Endothelial cell of umbilical vein (primary cell): ENCODE data around the gene TMEM213. TPM values are rescaled to one million over a fixed set of nuclear protein-coding genes. Genes with fewer than 3 reads are reported as not detected.

ENCODE experiments used
- Bru-seq: library from RNA; stranded (reverse); fragments of 400-500 nt; gene quantifications from one replicate; lab custom pipeline; 2021; lab: Mats Ljungman, UMichigan
- BruChase-seq, 2 experiments: library from RNA; stranded (reverse); fragments of 400-500 nt; gene quantifications; one replicate each; lab custom pipeline; 2021; lab: Mats Ljungman, UMichigan
- BruUV-seq: library from RNA; stranded (reverse); fragments of 400-500 nt; replicated peaks from 2 replicates; lab custom pipeline; 2021; lab: Mats Ljungman, UMichigan
- CTCF ChIA-PET: fragments of 300-600, 350-600 bp; sonication (Branson Sonifier 250); formaldehyde crosslinking; loops from one replicate; lab custom pipeline; 2021; ENCODE audit warnings: antibody characterized with exemption, inconsistent platforms; lab: Charles Lee
- POLR2A ChIA-PET: fragments of 300-600, 350-600 bp; sonication (Branson Sonifier 250); formaldehyde crosslinking; loops from one replicate; lab custom pipeline; 2021; ENCODE audit warnings: antibody characterized with exemption, inconsistent platforms; lab: Charles Lee
- DNase-seq: peaks from one replicate; pipeline ENCODE4 v3.0.0-alpha.2; 2011; ENCODE audit warnings: low read depth, low spot score
- FAIRE-seq: peaks from 2 replicates; lab custom pipeline; 2011; peaks lifted over from hg19 to GRCh38; lab: Jason Lieb, UNC
- H2AFZ ChIP-seq: 2 replicates; pipeline ENCODE4 v1.6.0; 2012; ENCODE audit warnings: low read depth, low read length, control low read depth, inconsistent platforms
- H3K27ac ChIP-seq: 2 replicates; pipeline ENCODE4 v1.5.1; 2011; ENCODE audit warnings: low read depth, mild to moderate bottlenecking, control low read depth, low read length, moderate library complexity; ENCODE audit not compliant: insufficient read depth
- H3K27me3 ChIP-seq, 2 experiments: 2 replicates each; pipeline versions ENCODE4 v1.6.0 to v1.6.1; 2011; ENCODE audit warnings: low read length in 2 of 2, mixed read lengths in 1 of 2; ENCODE audit not compliant: control insufficient read depth in 2 of 2, insufficient read depth in 2 of 2
- H3K36me3 ChIP-seq, 2 experiments: 2 replicates in 1 of 2; 3 replicates in 1 of 2; pipeline ENCODE4 v1.5.1; 2011; ENCODE audit warnings: low read length in 2 of 2, mild to moderate bottlenecking in 1 of 2, moderate library complexity in 1 of 2; ENCODE audit not compliant: control insufficient read depth in 2 of 2, insufficient read depth in 2 of 2; ENCODE audit errors: extremely low read depth in 1 of 2
- H3K4me1 ChIP-seq: 3 replicates; pipeline ENCODE4 v1.5.1; 2011; ENCODE audit warnings: mild to moderate bottlenecking, low read length; ENCODE audit not compliant: control insufficient read depth, insufficient read depth; ENCODE audit errors: extremely low read depth
- H3K4me2 ChIP-seq: 2 replicates; pipeline ENCODE4 v1.6.1; 2011; ENCODE audit warnings: low read length, control low read depth, mixed read lengths; ENCODE audit not compliant: insufficient read depth
- H3K4me3 ChIP-seq, 3 experiments: fragments of 200-600 bp in 1 of 3; sonication (generic), shearing (Covaris generic) in 1 of 3; replicated peaks in 1 of 3; 2 replicates each; pipeline ENCODE4 v1.5.1; 2011 to 2016; ENCODE audit warnings: control low read depth in 3 of 3, low read length in 3 of 3, mild to moderate bottlenecking in 2 of 3, inconsistent platforms in 1 of 3, low read depth in 1 of 3, moderate library complexity in 1 of 3; ENCODE audit not compliant: insufficient read depth in 1 of 3
- H3K79me2 ChIP-seq: 2 replicates; pipeline ENCODE4 v1.6.0; 2012; ENCODE audit warnings: low read length, inconsistent platforms; ENCODE audit not compliant: control insufficient read depth, insufficient read depth
- H3K9ac ChIP-seq: replicated peaks from 2 replicates; pipeline ENCODE3; 2011; ENCODE audit warnings: low read length, control low read depth; ENCODE audit not compliant: insufficient read depth; ENCODE audit errors: extremely low read depth
- H3K9me1 ChIP-seq: replicated peaks from 3 replicates; pipeline ENCODE4 v1.6.0; 2011; ENCODE audit warnings: mild to moderate bottlenecking, low read length; ENCODE audit not compliant: control insufficient read depth, insufficient read depth; ENCODE audit errors: extremely low read depth
- H3K9me3 ChIP-seq: replicated peaks from 2 replicates; pipeline ENCODE4 v1.5.1; 2012; ENCODE audit warnings: low read length, inconsistent platforms; ENCODE audit not compliant: control insufficient read depth, insufficient read depth
- H4K20me1 ChIP-seq: replicated peaks from 2 replicates; pipeline ENCODE3; 2011; ENCODE audit warnings: mild to moderate bottlenecking, low read length; ENCODE audit not compliant: control insufficient read depth, insufficient read depth; ENCODE audit errors: extremely low read depth
- CTCF ChIP-seq, 2 donors: IDR thresholded peaks; 1 replicate in 1 of 2; 2 replicates in 1 of 2; pipeline ENCODE4 v1.5.1; 2011; ENCODE audit warnings: low read length in 2 of 2, mild to moderate bottlenecking in 2 of 2, moderate library complexity in 2 of 2, control low read depth in 1 of 2, inconsistent platforms in 1 of 2, low read depth in 1 of 2; ENCODE audit not compliant: insufficient read depth in 1 of 2; ENCODE audit errors: extremely low read depth in 1 of 2
- EZH2 ChIP-seq: IDR thresholded peaks from 2 replicates; pipeline ENCODE4 v1.6.1; 2012; ENCODE audit warnings: borderline replicate concordance, low read depth, mild to moderate bottlenecking, moderate library complexity, low read length, inconsistent platforms; ENCODE audit not compliant: severe bottlenecking
- FOS ChIP-seq: IDR thresholded peaks from 2 replicates; pipeline ENCODE4 v1.6.1; 2011; ENCODE audit warnings: mild to moderate bottlenecking, low read length, moderate library complexity, borderline replicate concordance; ENCODE audit not compliant: insufficient read depth
- GATA2 ChIP-seq: IDR thresholded peaks from 2 replicates; pipeline ENCODE4 v1.7.0; 2011; ENCODE audit warnings: low read depth, mild to moderate bottlenecking, moderate library complexity, mixed read lengths, low read length; ENCODE audit not compliant: insufficient read length, insufficient read depth
- JUN ChIP-seq: IDR thresholded peaks from 2 replicates; pipeline ENCODE4 v1.6.1; 2011; ENCODE audit warnings: borderline replicate concordance, low read depth; ENCODE audit not compliant: insufficient read length, insufficient read depth
- MYC ChIP-seq: IDR thresholded peaks from one replicate; pipeline ENCODE4 v1.6.1; 2011; ENCODE audit warnings: mild to moderate bottlenecking, low read depth, low read length
- POLR2A ChIP-seq: IDR thresholded peaks from 2 replicates; pipeline ENCODE4 v1.6.1; 2012; ENCODE audit warnings: low read depth, mild to moderate bottlenecking, control low read depth, low read length
- POLR2AphosphoS5 ChIP-seq: IDR thresholded peaks from 2 replicates; pipeline ENCODE4 v1.6.1; 2012; ENCODE audit warnings: low read depth, mild to moderate bottlenecking, control low read depth, low read length, moderate library complexity; ENCODE audit not compliant: insufficient read depth
- dilution Hi-C: fragments of 300-500 bp; cut with MboI; formaldehyde crosslinking; loops from one replicate; pipeline ENCODE4 v1.15.0; 2019; ENCODE audit warnings: low sequenced_read_pairs; ENCODE audit not compliant: extremely low pct_ligation_motif_present
- intact Hi-C: fragments of 100-400 bp; cut with micrococcal nuclease; formaldehyde crosslinking; loops from one replicate; pipeline ENCODE4 v1.10.0; 2022
- long read RNA-seq: library from polyadenylated mRNA; stranded (forward); transcript quantifications from one replicate; pipeline ENCODE4 v2.0.0, GENCODE V29; 2021
- polyA minus RNA-seq, 3 experiments: library from RNA; depleted of rRNA, polyadenylated mRNA; stranded (reverse); fragments of >200 nt; gene quantifications; 1 replicate in 1 of 3; 2 replicates in 2 of 3; pipeline ENCODE4 v1.2.3, GENCODE V29; 2011
- polyA plus RNA-seq, 4 experiments: library from polyadenylated mRNA; depleted of rRNA in 3 of 4; stranded (reverse) in 3 of 4; unstranded in 1 of 4; fragments of >200 nt; gene quantifications; 2 replicates each; pipeline versions ENCODE4 v1.2.1 to v1.2.3, GENCODE V29; 2011 to 2012; ENCODE audit warnings: missing spikeins in 1 of 4
- total RNA-seq: library from RNA; stranded (reverse); gene quantifications from 2 replicates; pipeline ENCODE4 v1.2.3, GENCODE V29; 2021
- TF ChIP-seq, protein P1 (sequence below): IDR thresholded peaks from 2 replicates; pipeline ENCODE4 v1.6.1; 2011; ENCODE audit not compliant: insufficient read depth, insufficient read length

The TMEM213 gene, protein sequence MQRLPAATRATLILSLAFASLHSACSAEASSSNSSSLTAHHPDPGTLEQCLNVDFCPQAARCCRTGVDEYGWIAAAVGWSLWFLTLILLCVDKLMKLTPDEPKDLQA
- total RNA-seq = not detected in 2 replicates
- not detected in 2 replicates for polyA plus RNA-seq
- not detected in 2 replicates for polyA plus RNA-seq (2011; cell fraction: cytosol; rRNA removed)
- not detected in 2 replicates for polyA plus RNA-seq (2011; cell fraction: nucleus; rRNA removed)
- polyA plus RNA-seq (2012) = not detected in 2 replicates
- polyA minus RNA-seq = not detected in 2 replicates
- polyA minus RNA-seq (2011; cell fraction: cytosol; rRNA and poly(A)+ RNA removed) = not detected
- polyA minus RNA-seq (2011; cell fraction: nucleus; rRNA and poly(A)+ RNA removed) = not detected in 2 replicates
- Bru-seq, nascent RNA = not detected
- not detected for BruChase-seq, experiment 1, labeled RNA remaining after a 6-hour chase
- percentile 3 among the genes with signal in this experiment for BruChase-seq, experiment 2, labeled RNA remaining after a 2-hour chase
- long read RNA-seq = 0 reads

GRCh38 chr7:138797715-138798320 is at the start of gene TMEM213, which contains the start of gene ATP6V0A4:
Gene TMEM213, plus strand, starts transcription at chr7:138797994. Its CDS starts 111 bp downstream, at chr7:138798105.
Gene ATP6V0A4, minus strand, starts transcription at chr7:138798196. Its CDS starts 26,949 bp downstream, at chr7:138771247.
- no peaks in the 10 kb centered on the region for H3K9me1 ChIP-seq
- no peak within 1 kb of the TSS for H3K4me2 ChIP-seq
- no peaks in the 10 kb centered on the region for H3K36me3 ChIP-seq
- no peak within 1 kb of the TSS for H3K4me3 ChIP-seq
- ChIA-PET CTCF (no interaction called here), POLR2A (no interaction called here)
- H3K27ac ChIP-seq = no peak within 1 kb of the TSS
- H3K4me1 ChIP-seq = no peaks in the 10 kb centered on the region
- TF ChIP-seq JUN (no peak), CTCF (IDR thresholded peaks at IDR 0.05; ENCODE audit: extremely low read depth in 1 of 2, insufficient read depth in 1 of 2, low read depth in 1 of 2, low read length in 2 of 2) (no peak), POLR2A (no peak), POLR2AphosphoS5 (no peak), GATA2 (no peak), EZH2 (no peak), MYC (no peak), FOS (no peak)
- TF ChIP-seq, protein P1, sequence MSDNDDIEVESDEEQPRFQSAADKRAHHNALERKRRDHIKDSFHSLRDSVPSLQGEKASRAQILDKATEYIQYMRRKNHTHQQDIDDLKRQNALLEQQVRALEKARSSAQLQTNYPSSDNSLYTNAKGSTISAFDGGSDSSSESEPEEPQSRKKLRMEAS = no peak
- dilution Hi-C loops (no loop called here), intact Hi-C loops (no loop called here)
- H3K27me3 ChIP-seq = no peaks in the 10 kb centered on the region
- no peaks in the 10 kb centered on the region for H4K20me1 ChIP-seq
- H3K9me3 ChIP-seq = no peaks in the 10 kb centered on the region
- H3K79me2 ChIP-seq = no peaks in the 10 kb centered on the region
- no peak for DNase-seq
- H3K9ac ChIP-seq = no peak within 1 kb of the TSS
- BruUV-seq = no TSS peak
- no peak within 1 kb of the TSS for H2AFZ ChIP-seq
- no peak for FAIRE-seq
